Measurements from ENCODE around the gene GNG14.
"Not testable (repeated sequence)": the region's sequence is repeated elsewhere in the genome, so short reads cannot be mapped to it uniquely, and the experiment has no call there.

GNG14 gene

DNA sequence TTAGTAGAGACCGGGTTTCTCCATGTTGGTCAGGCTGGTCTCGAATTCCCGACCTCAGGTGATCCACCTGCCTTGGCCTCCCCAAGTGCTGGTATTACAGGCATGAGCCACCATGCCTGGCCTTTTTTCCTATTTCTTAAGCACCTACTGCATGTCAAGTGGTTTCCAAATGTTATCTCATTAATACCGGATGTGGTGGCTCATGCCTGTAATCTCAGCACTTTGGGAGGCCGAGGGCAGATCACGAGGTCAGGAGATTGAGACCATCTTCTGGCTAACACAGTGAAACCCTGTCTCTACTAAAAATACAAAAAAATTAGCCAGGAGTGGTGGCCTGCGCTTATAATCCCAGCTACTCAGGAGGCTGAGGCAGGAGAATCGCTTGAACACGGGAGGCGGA, 37.8 kb downstream of the GNG14 start:
- not testable (repeated sequence) for DNase-seq

DNA sequence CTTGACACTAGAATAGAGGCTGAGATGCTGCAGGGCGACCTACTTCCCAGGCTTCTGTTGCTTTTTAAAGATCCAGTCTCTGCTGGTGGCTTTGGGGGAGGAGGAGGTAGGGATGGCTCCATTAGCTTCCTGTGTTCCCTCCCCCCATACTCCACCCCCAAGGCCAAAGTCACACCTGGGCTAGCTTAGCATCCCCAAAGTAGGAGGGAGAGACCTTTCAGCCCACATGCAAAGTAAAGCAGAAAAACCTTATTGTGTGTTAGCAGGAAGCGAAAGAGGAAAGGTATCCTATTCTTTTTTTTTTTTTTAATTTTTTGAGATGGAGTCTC, 39.2 kb downstream of the GNG14 start:
- DNase-seq: no peak

GRCh38 chr19:12727745-12728433, 40.1 kb downstream of the GNG14 start:
- DNase-seq: no peak

DNA sequence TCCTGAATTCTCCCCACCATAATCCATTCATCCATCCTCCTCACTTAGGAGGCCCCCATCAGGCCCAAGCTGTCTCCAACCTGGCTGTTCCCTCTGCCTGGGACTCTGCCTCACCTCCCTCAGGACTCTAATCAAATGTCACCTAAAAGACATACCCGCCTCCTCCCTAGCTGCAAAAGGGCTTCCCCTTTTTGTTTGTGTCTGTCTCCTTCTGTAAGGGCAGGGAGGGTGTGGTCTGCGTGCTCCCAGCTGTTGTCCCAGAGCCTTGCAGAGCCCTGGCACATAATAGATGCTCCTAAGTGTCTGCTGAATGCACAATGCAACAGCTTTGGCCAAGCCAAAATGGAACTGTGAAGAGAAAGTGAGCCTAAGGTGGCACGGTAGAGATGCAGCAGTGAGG, 42.3 kb downstream of the GNG14 start:
- no peak for DNase-seq

DNA sequence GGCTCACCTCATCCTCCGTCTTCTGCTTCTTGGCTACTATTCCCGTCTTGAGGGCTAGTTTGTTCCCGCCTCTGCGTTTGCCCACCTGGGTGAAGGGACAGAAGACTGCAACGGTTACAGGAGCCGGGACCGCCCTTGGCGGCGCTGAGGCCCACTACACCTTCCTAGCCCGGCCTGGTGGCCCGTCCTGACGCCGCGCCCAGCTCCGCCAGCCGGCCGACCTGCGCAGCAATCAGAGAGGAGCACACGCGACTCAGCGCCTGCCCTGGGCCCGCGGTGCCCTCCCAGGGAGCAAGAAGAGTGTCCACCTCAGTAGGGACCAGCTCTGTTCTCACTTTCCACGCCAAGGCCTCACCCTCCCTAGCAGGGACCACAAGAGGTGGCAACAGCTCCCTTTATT, 43.5 kb downstream of the GNG14 start:
- no peak for DNase-seq

DNA sequence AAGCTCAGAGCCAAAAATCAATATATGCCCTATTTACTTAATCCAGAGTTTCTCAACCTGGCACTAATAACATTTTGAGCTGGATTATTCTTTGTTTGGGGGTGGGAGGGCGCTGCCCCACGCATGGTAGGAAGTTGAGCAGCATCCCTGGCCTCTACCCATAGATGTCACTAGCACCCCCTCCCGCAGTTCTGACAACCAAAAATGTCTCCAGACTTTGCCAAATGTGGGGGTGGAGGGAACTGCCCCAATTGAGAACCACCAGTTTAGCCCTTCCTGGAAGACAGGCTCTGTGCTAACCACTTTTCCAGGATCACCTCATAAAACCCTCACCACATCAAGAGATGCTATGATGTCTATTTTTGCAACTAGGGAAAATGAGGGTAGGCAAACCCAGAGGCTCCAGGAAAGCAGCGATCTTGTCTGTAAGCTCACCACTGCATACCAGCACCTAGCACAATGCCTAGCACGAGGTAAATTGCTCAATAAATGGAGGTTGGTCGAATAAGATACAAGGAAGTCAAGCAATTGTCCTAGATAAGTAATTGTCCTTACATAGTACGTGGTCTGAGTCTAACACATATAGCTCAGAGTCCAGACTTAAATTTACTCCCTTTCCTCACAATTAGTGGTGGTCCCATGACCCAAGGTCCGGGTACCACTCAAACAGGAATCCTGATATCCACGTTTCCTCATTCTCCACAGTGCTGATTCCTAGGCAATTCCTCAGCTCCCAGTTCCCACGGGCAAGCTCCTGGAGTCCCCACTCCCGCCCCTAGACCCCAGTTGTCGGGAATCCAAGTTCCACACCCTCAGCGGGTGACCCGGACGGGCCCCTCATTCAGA, 45.8 kb downstream of the GNG14 start:
- no peak for DNase-seq

DNA sequence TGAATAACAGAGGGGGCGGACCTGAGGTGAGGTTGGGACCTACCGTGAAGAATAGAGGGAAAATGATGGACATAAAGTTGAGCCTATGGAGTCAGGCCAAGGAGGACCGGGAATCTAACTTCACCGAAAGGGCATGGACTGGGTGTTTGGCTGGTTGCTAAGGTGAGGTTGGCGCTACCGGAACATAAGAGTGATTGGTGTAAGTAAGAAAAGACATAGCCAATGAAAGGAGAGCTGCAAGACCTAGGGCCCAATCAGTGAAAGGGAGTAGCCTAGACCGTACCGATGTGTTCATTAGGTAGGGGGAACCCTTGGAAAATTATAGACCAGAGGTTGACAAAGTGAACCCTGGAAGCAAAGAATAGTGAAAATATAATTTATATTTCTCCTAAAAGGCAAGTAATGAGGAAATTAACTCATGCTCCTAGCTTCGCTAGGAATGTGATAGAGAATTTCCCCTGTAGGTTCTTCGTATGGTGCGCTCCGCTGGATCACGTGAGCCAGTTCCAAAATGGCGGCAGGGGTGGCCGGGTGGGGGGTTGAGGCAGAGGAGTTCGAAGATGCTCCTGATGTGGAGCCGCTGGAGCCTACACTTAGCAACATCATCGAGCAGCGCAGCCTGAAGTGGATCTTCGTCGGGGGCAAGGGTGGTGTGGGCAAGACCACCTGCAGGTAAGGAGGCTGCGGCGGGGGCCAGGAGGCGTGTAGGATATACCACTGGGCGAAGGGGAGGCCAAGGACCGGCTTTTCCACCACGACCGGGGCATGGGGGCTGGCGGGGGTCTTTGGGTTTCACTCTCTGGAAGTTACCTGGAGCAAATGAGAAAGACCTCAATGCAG, 49.4 kb downstream of the GNG14 start, which contains the start of gene GET3:
TSS of gene GET3 (plus strand) at position 503 of the 840 bp plus-strand sequence. CDS start at position 512, 9 bp downstream.
- peak; percentile 100 for DNase-seq

DNA sequence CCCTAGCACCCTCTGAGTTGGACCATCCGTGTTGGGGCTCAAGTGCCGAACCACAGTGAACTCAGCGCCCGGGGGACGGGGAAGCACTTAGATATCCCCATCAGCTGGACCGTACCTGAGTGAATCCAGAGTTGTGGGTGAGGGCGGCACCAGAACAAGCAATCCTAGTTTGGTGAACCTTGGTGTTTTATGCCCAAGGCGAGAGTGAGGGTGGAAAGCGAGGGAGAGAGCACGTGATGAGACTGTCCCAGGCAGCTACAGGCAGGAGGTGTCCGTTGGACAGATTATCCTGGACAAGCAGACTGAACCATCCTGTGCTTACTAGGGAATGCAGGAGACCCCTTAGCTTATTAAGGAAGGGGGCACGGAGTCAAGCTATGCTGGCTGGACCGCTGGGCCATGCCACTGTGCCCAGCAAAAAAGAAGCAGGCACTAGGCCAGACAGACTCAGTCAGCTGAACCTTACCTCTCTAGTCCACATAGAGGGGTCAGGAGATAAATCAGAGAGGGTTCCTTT, 50.1 kb downstream of the GNG14 start:
- DNase-seq: no peak
